H9 (cell line): ENCODE results near the gene VPS33A. TPM values are rescaled to one million over a fixed set of nuclear protein-coding genes. Genes with fewer than 3 reads are reported as not detected.
"Not testable (repeated sequence)": the region's sequence is repeated elsewhere in the genome, so short reads cannot be mapped to it uniquely, and the experiment has no call there.

ENCODE experiments used
- DNase-seq: peaks from one replicate; pipeline ENCODE4 v3.0.0-alpha.2; 2017
- H2AFZ ChIP-seq: one replicate; pipeline ENCODE4 v1.6.1; 2013; ENCODE audit warnings: mild to moderate bottlenecking, low read length, control low read depth, moderate library complexity
- H2AK5ac ChIP-seq: 2 replicates; pipeline ENCODE4 v1.6.1; 2013; ENCODE audit warnings: low read length, control low read depth, mixed read lengths; ENCODE audit not compliant: insufficient read length
- H2BK120ac ChIP-seq: one replicate; pipeline ENCODE4 v1.6.1; 2013; ENCODE audit warnings: low read depth, mild to moderate bottlenecking, low read length, control low read depth, inconsistent platforms; ENCODE audit not compliant: poor library complexity, severe bottlenecking
- H2BK12ac ChIP-seq: 2 replicates; pipeline ENCODE4 v1.6.1; 2013; ENCODE audit warnings: low read length, control low read depth, mixed read lengths, low read depth; ENCODE audit not compliant: insufficient read length
- H2BK15ac ChIP-seq: 2 replicates; pipeline ENCODE4 v1.6.1; 2013; ENCODE audit warnings: low read depth, low read length, control low read depth
- H2BK20ac ChIP-seq: one replicate; pipeline ENCODE4 v1.6.1; 2013; ENCODE audit warnings: low read depth, mild to moderate bottlenecking, low read length, control low read depth, inconsistent platforms; ENCODE audit not compliant: poor library complexity, severe bottlenecking
- H2BK5ac ChIP-seq: 2 replicates; pipeline ENCODE4 v1.6.1; 2013; ENCODE audit warnings: low read length, control low read depth, mixed read lengths; ENCODE audit not compliant: insufficient read length
- H3K14ac ChIP-seq: 2 replicates; pipeline ENCODE4 v1.6.1; 2013; ENCODE audit warnings: low read length, control low read depth; ENCODE audit not compliant: insufficient read depth
- H3K18ac ChIP-seq: 2 replicates; pipeline ENCODE4 v1.6.1; 2013; ENCODE audit warnings: low read depth, mild to moderate bottlenecking, mixed read lengths, low read length, control low read depth; ENCODE audit not compliant: insufficient read length
- H3K23ac ChIP-seq: 2 replicates; pipeline ENCODE4 v1.6.1; 2013; ENCODE audit warnings: low read length, control low read depth, mixed read lengths, low read depth; ENCODE audit not compliant: insufficient read length
- H3K23me2 ChIP-seq: 2 replicates; pipeline ENCODE4 v1.6.1; 2013; ENCODE audit warnings: low read depth, mild to moderate bottlenecking, mixed read lengths, low read length, control low read depth; ENCODE audit not compliant: insufficient read length, poor library complexity, severe bottlenecking
- H3K27ac ChIP-seq: 2 replicates; pipeline ENCODE4 v1.5.1; 2013; ENCODE audit warnings: low read length, control low read depth, mixed read lengths, low read depth; ENCODE audit not compliant: insufficient read length
- H3K27me3 ChIP-seq: 2 replicates; pipeline ENCODE4 v1.6.1; 2013; ENCODE audit warnings: low read length, control low read depth, inconsistent platforms; ENCODE audit not compliant: insufficient read depth
- H3K4ac ChIP-seq: 2 replicates; pipeline ENCODE4 v1.6.1; 2013; ENCODE audit warnings: low read depth, mild to moderate bottlenecking, control low read depth, inconsistent platforms, low read length, moderate library complexity
- H3K4me1 ChIP-seq: 2 replicates; pipeline ENCODE4 v1.6.1; 2013; ENCODE audit warnings: low read length, control low read depth, inconsistent platforms; ENCODE audit not compliant: insufficient read depth
- H3K4me2 ChIP-seq: 2 replicates; pipeline ENCODE4 v1.6.1; 2013; ENCODE audit warnings: low read length, control low read depth, mixed read lengths; ENCODE audit not compliant: insufficient read length, insufficient read depth
- H3K56ac ChIP-seq: 2 replicates; pipeline ENCODE4 v1.6.1; 2013; ENCODE audit warnings: low read depth, mild to moderate bottlenecking, mixed read lengths, low read length, control low read depth; ENCODE audit not compliant: insufficient read length
- H3K79me1 ChIP-seq: 2 replicates; pipeline ENCODE4 v1.6.1; 2013; ENCODE audit warnings: low read depth, mild to moderate bottlenecking, moderate library complexity, low read length, control low read depth, inconsistent platforms; ENCODE audit not compliant: insufficient read depth, poor library complexity, severe bottlenecking
- H3K79me2 ChIP-seq: 2 replicates; pipeline ENCODE4 v1.6.1; 2013; ENCODE audit warnings: low read length, control low read depth, inconsistent platforms; ENCODE audit not compliant: insufficient read depth
- H3K9ac ChIP-seq: 2 replicates; pipeline ENCODE4 v1.6.1; 2013; ENCODE audit warnings: low read length, control low read depth, mixed read lengths; ENCODE audit not compliant: insufficient read length; ENCODE audit errors: extremely low read depth
- H3K9me3 ChIP-seq: one replicate; pipeline ENCODE4 v1.6.1; 2013; ENCODE audit warnings: low read depth, low read length, inconsistent platforms; ENCODE audit not compliant: control insufficient read depth
- H3T11ph ChIP-seq: one replicate; pipeline ENCODE4 v1.6.1; 2013; ENCODE audit warnings: mild to moderate bottlenecking, low read length, control low read depth, inconsistent platforms
- H4K20me1 ChIP-seq: one replicate; pipeline ENCODE4 v1.6.1; 2013; ENCODE audit not compliant: control insufficient read depth, insufficient read length, insufficient read depth
- H4K5ac ChIP-seq: 2 replicates; pipeline ENCODE4 v1.6.1; 2013; ENCODE audit warnings: low read depth, mild to moderate bottlenecking, mixed read lengths, low read length, control low read depth; ENCODE audit not compliant: insufficient read length
- H4K8ac ChIP-seq: replicated peaks from 2 replicates; pipeline ENCODE4 v1.6.1; 2013; ENCODE audit warnings: low read length, control low read depth, mixed read lengths, low read depth; ENCODE audit not compliant: insufficient read length
- H4K91ac ChIP-seq: 2 replicates; pipeline ENCODE4 v1.6.1; 2013; ENCODE audit warnings: low read depth, mild to moderate bottlenecking, moderate library complexity, mixed read lengths, low read length, control low read depth; ENCODE audit not compliant: insufficient read length
- H3K27ac Mint-ChIP-seq, 3 experiments: 2 replicates in 2 of 3; 3 replicates in 1 of 3; pipeline ENCODE4 v1.8.0; 2020 to 2021; ENCODE audit warnings: mixed read lengths in 3 of 3, mild to moderate bottlenecking in 1 of 3, moderate library complexity in 1 of 3
- H3K27me3 Mint-ChIP-seq: 2 replicates; pipeline ENCODE4 v1.8.0; 2021; ENCODE audit warnings: low read depth, mild to moderate bottlenecking, moderate library complexity, mixed read lengths
- H3K36me3 Mint-ChIP-seq, 3 experiments: 2 replicates in 2 of 3; 3 replicates in 1 of 3; pipeline ENCODE4 v1.8.0; 2020 to 2021; ENCODE audit warnings: low read depth in 3 of 3, mixed read lengths in 3 of 3; ENCODE audit not compliant: insufficient read depth in 1 of 3
- H3K4me1 Mint-ChIP-seq, 2 experiments: 2 replicates each; pipeline ENCODE4 v1.8.0; 2020; ENCODE audit warnings: mixed read lengths in 2 of 2
- H3K4me3 Mint-ChIP-seq, 2 experiments: 2 replicates in 1 of 2; 3 replicates in 1 of 2; pipeline ENCODE4 v1.8.0; 2020 to 2021; ENCODE audit warnings: mild to moderate bottlenecking in 2 of 2, mixed read lengths in 2 of 2, moderate library complexity in 1 of 2
- H3K9me3 Mint-ChIP-seq, 2 experiments: 2 replicates in 1 of 2; 3 replicates in 1 of 2; pipeline ENCODE4 v1.8.0; 2020; ENCODE audit warnings: mild to moderate bottlenecking in 2 of 2, mixed read lengths in 2 of 2, moderate library complexity in 1 of 2
- WGBS: extraction: QIAGEN DNeasy Blood & Tissue Kit; methylation state at CpG from one replicate; pipeline ENCODE4 v1.1.7; 2013; ENCODE audit warnings: missing lambda C conversion rate, low lambda C conversion rate, mixed read lengths; ENCODE audit not compliant: insufficient read length; ENCODE audit errors: extremely low coverage; 5-methylcytosine and 5-hydroxymethylcytosine counted together
- total RNA-seq: library from RNA; stranded (reverse); gene quantifications from 2 replicates; pipeline ENCODE4 v1.2.1, GENCODE V29; 2021
- TF ChIP-seq, protein P1 (sequence below): fragments of 200-600 bp; sonication (generic); conservative IDR thresholded peaks from 3 replicates; pipeline ENCODE4 v1.8.0; 2021; ENCODE audit warnings: antibody characterized with exemption, mild to moderate bottlenecking

VPS33A gene
- total RNA-seq, 1 experiment from 2014 or later: 45.9 TPM

- TF ChIP-seq, protein P1, sequence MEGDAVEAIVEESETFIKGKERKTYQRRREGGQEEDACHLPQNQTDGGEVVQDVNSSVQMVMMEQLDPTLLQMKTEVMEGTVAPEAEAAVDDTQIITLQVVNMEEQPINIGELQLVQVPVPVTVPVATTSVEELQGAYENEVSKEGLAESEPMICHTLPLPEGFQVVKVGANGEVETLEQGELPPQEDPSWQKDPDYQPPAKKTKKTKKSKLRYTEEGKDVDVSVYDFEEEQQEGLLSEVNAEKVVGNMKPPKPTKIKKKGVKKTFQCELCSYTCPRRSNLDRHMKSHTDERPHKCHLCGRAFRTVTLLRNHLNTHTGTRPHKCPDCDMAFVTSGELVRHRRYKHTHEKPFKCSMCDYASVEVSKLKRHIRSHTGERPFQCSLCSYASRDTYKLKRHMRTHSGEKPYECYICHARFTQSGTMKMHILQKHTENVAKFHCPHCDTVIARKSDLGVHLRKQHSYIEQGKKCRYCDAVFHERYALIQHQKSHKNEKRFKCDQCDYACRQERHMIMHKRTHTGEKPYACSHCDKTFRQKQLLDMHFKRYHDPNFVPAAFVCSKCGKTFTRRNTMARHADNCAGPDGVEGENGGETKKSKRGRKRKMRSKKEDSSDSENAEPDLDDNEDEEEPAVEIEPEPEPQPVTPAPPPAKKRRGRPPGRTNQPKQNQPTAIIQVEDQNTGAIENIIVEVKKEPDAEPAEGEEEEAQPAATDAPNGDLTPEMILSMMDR: no peak
- Histone ChIP-seq H2BK12ac (no peak within 1 kb of the TSS), H2BK15ac (no peak within 1 kb of the TSS), H3K79me1 (no peaks in the 10 kb centered on the region), H4K8ac (no peak within 1 kb of the TSS), H3K56ac (no peak within 1 kb of the TSS), H3K27ac (no peak within 1 kb of the TSS), H3K9me3 (no peaks in the 10 kb centered on the region), H2BK5ac (no peak within 1 kb of the TSS), H3K79me2 (no peaks in the 10 kb centered on the region), H3K4me1 (no peaks in the 10 kb centered on the region; the same call in 1 of the 2 replicates), H2AK5ac (no peak within 1 kb of the TSS), H3K18ac (no peak within 1 kb of the TSS), H3K23ac (no peak within 1 kb of the TSS), H3K23me2 (peaks cover 7% of the 10 kb centered on the region), H3K4me2 (peak within 1 kb of the TSS; percentile 48), H3K14ac (no peak within 1 kb of the TSS; the same call in 1 of the 2 replicates), H2BK120ac (no peak within 1 kb of the TSS), H3K9ac (no peak within 1 kb of the TSS), H2AFZ (no peak within 1 kb of the TSS), H4K5ac (no peak within 1 kb of the TSS), H3K27me3 (peaks cover 4% of the 10 kb centered on the region; the same call in 1 of the 2 replicates), H4K91ac (no peak within 1 kb of the TSS), H4K20me1 (no peaks in the 10 kb centered on the region), H3K4ac (no peak within 1 kb of the TSS), H2BK20ac (no peak within 1 kb of the TSS), H3T11ph (no peak within 1 kb of the TSS)
- peaks cover 12 to 15% (median 13%) of the 10 kb centered on the region in 3 experiments; a peak in 6 of 7 replicates for H3K36me3 Mint-ChIP-seq
- no peaks in the 10 kb centered on the region for H3K9me3 Mint-ChIP-seq
- H3K27me3 Mint-ChIP-seq: peaks cover 54% of the 10 kb centered on the region
- H3K27ac Mint-ChIP-seq: no peak within 1 kb of the TSS; a peak in 1 of 7 replicates
- peaks cover 24 to 27% of the 10 kb centered on the region in 2 experiments for H3K4me1 Mint-ChIP-seq
- WGBS: no CpG with 5 or more reads among the region's 104 CpGs
- DNase-seq: peak; percentile 84
- peak within 1 kb of the TSS; percentile 64 to 83 for H3K4me3 Mint-ChIP-seq
These were observed 62.8 kb downstream of the VPS33A start, which contains the start of gene B3GNT4 for GRCh38 chr12:122203301-122204166. Gene B3GNT4 (plus strand): TSS chr12:122203709. CDS start chr12:122204619, 910 bp downstream.

DNA sequence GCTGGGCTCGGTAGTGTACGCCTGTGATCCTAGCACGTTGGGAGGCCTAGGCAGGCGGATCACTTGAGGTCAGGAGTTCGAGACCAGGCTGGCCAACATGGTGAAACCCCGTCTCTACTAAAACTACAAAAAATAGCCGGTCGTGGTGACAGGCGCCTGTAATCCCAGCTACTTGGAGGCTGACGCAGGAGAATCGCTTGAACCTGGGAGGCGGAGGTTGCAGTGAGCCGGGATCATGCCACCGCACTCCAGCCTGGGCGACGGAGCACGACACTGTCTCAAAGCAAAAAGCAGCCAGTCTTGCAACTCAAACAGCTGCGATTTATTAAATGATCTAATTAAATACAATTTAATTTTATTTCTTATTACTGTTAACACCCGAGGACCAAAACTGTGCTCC, 63.5 kb downstream of the VPS33A start:
- not testable (repeated sequence) for H4K8ac ChIP-seq, H2BK12ac ChIP-seq, H2BK20ac ChIP-seq, H3K23ac ChIP-seq, H3K14ac ChIP-seq, H3K9me3 Mint-ChIP-seq, H4K20me1 ChIP-seq, DNase-seq, H3K56ac ChIP-seq, H4K91ac ChIP-seq, H3K27me3 ChIP-seq, H2AFZ ChIP-seq, H2BK15ac ChIP-seq, H3K18ac ChIP-seq, H4K5ac ChIP-seq, H3K4ac ChIP-seq, H2BK5ac ChIP-seq, H2AK5ac ChIP-seq, H3K23me2 ChIP-seq, H2BK120ac ChIP-seq, H3K79me2 ChIP-seq, H3K4me1 ChIP-seq, H3K9me3 ChIP-seq, H3T11ph ChIP-seq, H3K27ac ChIP-seq, H3K79me1 ChIP-seq, H3K9ac ChIP-seq, H3K27ac Mint-ChIP-seq, H3K36me3 Mint-ChIP-seq
- peaks cover 17 to 21% of the 10 kb centered on the region in 2 experiments for H3K4me1 Mint-ChIP-seq
- peak overlapping the region; percentile 48 for H3K4me2 ChIP-seq
- peaks cover 55% of the 10 kb centered on the region for H3K27me3 Mint-ChIP-seq
- no CpG with 5 or more reads among the region's 19 CpGs for WGBS
- H3K4me3 Mint-ChIP-seq: peak overlapping the region; percentile 64 to 83
